Left colon (tissue), 2 donors: ENCODE data around the gene CTSL. TPM values are rescaled to one million over a fixed set of nuclear protein-coding genes. Genes with fewer than 3 reads are reported as not detected.
"Not testable (repeated sequence)": the region's sequence is repeated elsewhere in the genome, so short reads cannot be mapped to it uniquely, and the experiment has no call there.

ENCODE experiments used
- ATAC-seq: fragments of 200-7000 bp; cut with Tn5 transposase; one replicate; pipeline ENCODE4 v1.9.1; 2020; ENCODE audit warnings: mild to moderate bottlenecking, moderate library complexity
- DNase-seq, 2 donors: peaks; one replicate each; pipeline ENCODE4 v3.0.0-alpha.2; 2020
- intact Hi-C, 2 donors: fragments of 100-400 bp; cut with DNase I in 1 of 2; cut with micrococcal nuclease in 1 of 2; formaldehyde crosslinking; loops; one replicate each; pipeline versions ENCODE4 v1.11.2 to v1.14.0; 2022; cut with DNase I, micrococcal nuclease
- total RNA-seq, 2 donors: library from RNA; stranded (reverse); fragmentation: NEBNext Ultra II Directional; extraction: Animal tissue kit (Norgen Biotek cat#: 25700); gene quantifications; one replicate each; pipeline ENCODE4 v1.2.1, GENCODE V29; 2021
- donor health status: DM: no; HTN: no; CAD: no.
- donor health status: DM: yes; HTN: yes; CAD: no.

The CTSL gene
- total RNA-seq, 2 donors from 2014 or later = 55.4 to 69.5 TPM

DNA sequence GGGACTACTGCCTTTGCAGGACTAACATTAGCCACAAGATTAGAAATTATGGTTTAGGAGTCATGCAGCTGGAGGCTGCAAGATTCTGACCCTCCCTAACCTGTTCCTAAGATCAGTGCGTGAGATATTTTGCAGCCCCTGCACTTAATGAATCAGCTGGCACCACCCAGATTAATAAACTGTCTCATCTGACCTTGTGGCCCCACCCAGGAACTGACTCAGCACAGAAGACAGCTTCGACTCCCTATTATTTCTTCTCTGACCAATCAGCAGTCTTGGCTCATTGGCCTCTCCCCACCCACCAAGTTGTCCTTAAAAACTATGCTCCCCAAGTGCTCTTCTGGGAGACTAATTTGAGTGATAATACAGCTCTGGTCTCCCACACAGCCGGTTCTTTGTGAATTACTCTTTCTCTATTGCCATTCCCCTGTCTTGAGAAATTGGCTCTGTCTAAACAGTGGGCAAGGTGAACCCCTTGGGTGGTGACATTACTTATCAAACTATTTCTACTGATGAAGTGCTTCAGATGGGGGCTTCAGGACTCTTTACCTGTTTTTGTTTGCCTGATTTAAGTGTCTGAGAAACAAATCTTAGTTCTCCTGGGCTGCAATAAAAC, 17.0 kb downstream of the CTSL start:
- ATAC-seq = no peak
- DNase-seq = no peak
- intact Hi-C loops = no loop called here

- ATAC-seq, DNase-seq, intact Hi-C loops: not testable (repeated sequence)
These were observed 18.3 kb downstream of the CTSL start for GRCh38 chr9:87744247-87744646.

DNA sequence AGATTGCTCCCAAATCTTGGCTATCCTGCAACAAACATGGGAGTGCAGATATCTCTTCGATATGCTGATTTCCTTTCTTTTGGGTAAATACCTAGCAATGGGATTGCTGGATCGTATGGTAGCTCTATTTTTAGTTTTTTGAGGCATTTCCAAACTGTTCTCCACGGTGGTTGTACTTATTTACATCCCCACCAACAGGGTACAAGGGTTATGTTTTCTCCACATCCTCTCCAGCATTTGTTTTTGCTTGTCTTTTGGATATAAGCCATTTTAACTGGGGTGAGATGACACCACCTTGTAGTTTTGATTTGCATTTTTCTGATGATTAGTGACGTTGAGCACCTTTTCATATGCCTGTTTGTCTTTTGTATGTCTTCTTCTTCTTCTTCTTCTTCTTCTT, 20.3 kb downstream of the CTSL start:
- no peak for ATAC-seq
- intact Hi-C loops = no loop called here
- DNase-seq = no peak

DNA sequence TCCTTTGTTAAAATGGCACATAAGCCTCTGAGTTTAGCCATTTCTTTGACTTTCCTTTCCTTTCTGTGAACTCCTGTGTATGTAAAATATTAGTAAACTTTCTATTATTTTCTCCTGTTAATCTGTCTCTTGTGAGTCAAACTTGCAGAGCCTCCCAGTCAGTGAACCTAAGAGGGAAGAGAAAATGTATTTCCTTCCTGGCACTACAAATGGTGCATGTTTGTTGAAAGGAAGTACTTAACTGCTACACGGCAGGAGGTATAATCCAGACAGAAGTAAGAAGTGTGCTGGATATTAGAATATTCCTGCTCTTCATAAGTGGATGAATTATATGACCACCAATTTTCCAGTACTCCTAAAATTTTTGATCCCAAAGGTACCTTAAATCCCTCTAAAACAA, 23.0 kb downstream of the CTSL start:
- DNase-seq (no peak), ATAC-seq (no peak)
- intact Hi-C loops = no loop called here

- intact Hi-C loops = no loop called here
- no peak for ATAC-seq
- DNase-seq = no peak
These were observed 23.6 kb downstream of the CTSL start for GRCh38 chr9:87749335-87750035.

DNA sequence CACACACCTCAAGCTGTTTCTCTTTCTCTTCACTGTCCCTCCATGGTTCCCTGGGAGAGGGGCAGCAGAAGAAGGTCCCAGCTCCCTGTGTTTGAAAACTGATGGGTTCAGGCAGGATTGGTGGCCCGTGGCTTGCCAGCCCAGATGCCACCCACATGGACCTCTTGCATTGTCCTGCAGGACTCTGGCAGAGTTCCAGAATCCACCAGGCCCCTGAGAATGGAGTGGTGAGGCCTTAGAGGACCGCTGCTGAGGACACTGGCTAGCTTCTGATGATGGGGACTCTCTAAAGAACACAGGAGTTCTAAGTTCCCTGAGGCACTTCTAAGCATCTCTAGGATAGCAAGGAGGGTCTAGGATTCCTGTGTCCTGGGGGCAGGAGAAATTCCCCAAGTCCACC, 24.8 kb downstream of the CTSL start:
- intact Hi-C loops = no loop called here
- no peak for ATAC-seq
- no peak for DNase-seq

DNA sequence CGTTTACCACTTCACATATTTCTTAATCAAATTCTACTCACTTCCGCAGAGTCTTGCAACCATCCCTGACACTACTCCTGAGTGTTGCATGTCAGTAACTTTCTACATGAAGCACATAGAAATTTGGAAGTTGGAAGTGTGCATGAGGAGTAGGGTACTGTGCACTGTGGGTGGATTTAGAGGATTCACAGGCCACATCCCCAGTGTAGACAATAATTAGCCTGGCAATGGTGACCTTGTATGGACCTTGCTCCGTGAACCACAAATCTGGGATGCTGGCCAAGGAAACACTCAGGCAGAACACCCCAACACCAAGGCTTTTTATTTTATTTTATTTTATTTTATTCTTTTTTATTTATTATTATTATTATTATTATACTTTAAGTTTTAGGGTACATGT, 25.5 kb downstream of the CTSL start:
- no peak for DNase-seq
- intact Hi-C loops = no loop called here
- ATAC-seq = no peak

- ATAC-seq = no peak
- intact Hi-C loops = no loop called here
- no peak for DNase-seq
These were observed 25.9 kb downstream of the CTSL start for GRCh38 chr9:87751868-87752267.

GRCh38 chr9:87753313-87753712, 27.4 kb downstream of the CTSL start:
- intact Hi-C loops = no loop called here
- ATAC-seq (no peak), DNase-seq (no peak)

DNA sequence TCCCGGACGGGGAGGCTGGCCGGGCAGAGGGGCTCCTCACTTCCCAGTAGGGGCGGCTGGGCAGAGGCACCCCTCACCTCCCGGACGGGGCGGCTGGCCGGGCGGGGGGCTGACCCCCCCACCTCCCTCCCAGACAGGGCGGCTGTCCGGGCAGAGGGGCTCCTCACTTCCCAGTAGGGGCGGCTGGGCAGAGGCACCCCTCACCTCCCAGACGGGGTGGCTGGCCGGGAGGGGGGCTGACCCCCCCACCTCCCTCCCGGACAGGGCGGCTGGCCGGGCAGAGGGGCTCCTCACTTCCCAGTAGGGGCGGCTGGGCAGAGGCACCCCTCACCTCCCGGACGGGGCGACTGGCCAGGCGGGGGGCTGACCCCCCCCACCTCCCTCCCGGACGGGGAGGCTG, 32.4 kb downstream of the CTSL start:
- DNase-seq, intact Hi-C loops, ATAC-seq: not testable (repeated sequence)

- intact Hi-C loops, ATAC-seq, DNase-seq: not testable (repeated sequence)
These were observed 34.1 kb downstream of the CTSL start for GRCh38 chr9:87759980-87760379.

GRCh38 chr9:87760529-87760928, 34.6 kb downstream of the CTSL start:
- no peak for DNase-seq
- intact Hi-C loops = no loop called here
- no peak for ATAC-seq

DNA sequence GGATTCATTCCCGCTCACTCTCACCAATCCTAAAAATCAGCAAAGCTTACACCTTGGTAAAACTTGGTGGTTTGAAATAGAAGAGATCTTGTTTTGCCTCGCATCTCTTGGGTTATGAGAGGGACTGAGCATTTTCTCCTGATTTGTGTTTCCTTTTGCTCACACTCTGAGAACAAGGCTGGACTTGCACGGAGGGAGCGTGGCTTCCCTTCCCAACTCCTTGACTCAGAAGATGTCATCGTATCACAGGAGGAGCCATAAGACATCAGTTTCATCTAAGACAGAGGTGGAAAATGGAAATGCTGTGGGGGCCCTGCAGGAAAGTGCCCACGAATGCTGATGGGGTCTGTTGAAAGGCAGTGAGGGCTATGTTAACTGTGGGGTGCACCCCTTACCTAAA, 37.4 kb downstream of the CTSL start:
- DNase-seq = no peak
- no peak for ATAC-seq
- intact Hi-C loops = no loop called here

DNA sequence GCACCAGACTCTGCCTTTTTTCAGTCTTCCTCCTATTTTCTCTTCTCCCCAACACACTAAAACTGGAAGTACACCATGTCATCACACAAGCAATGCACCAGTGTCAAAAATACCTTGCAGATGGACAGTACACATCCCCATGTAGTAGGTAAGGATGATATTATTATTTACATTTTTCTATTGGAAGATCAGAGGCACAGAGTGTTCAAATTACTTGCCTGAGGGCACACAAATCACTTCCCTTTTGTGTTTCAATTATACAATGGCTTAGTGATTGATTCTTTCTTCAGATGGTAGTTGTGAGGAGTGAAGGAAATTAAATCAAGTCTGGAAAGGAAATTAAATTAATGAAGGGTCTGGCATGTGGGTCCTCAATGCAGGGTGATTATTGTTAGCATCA, 39.6 kb downstream of the CTSL start:
- intact Hi-C loops = no loop called here
- DNase-seq (no peak), ATAC-seq (no peak)

DNA sequence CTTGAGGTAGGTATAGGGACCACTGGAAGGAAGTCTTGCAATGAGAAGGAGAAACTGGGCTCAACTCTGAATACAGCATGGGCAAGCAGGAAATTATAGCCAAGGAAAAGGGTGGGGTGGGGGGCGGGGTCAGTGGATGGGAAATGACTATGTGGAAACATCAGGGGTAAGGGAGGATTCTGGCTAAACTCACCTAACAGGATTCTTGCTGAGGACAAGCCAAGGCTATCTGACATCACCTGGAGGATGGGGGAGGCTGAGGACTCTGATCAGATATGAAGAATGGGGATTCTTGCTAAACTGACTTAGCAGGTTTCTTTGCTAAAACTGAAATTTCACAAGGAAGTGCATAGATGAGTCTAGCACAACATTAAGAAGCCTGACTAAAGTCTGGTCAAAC, 40.8 kb downstream of the CTSL start:
- no peak for DNase-seq
- intact Hi-C loops = no loop called here
- ATAC-seq = no peak

DNA sequence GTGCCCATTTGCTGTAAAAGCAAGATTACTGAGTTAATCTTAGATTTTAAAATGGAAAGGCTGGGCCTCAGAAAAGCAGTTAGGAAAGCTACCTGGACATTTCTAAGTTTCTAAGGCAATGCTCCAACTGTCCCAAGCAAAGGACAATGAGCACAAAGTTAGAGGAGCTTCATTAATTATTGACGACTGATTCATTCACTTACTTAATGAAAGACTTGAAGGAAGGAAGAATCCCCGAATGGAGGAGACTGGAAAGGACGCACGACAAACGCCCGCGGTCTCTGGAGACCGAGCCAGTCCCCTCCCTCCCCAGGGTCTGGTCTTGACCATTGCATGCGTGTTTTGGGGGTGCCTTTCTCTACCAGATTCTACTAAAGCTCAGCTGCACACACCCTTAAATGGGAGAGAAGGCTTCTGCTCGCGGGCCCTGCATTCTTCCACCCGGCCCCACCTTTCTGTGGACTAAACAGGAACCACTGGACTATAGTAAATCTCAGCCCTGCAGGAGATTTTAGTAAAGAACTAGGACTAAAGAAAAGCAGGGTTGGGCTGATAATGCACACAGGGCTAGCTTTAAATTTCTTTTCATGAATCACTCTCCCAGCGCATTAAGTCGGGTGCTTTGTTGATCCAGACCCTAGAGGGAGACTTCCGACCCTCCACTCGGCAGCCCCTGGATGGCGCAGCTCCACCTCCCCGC, 44.8 kb downstream of the CTSL start:
- intact Hi-C loops = no loop called here
- ATAC-seq (no peak), DNase-seq (no peak)

DNA sequence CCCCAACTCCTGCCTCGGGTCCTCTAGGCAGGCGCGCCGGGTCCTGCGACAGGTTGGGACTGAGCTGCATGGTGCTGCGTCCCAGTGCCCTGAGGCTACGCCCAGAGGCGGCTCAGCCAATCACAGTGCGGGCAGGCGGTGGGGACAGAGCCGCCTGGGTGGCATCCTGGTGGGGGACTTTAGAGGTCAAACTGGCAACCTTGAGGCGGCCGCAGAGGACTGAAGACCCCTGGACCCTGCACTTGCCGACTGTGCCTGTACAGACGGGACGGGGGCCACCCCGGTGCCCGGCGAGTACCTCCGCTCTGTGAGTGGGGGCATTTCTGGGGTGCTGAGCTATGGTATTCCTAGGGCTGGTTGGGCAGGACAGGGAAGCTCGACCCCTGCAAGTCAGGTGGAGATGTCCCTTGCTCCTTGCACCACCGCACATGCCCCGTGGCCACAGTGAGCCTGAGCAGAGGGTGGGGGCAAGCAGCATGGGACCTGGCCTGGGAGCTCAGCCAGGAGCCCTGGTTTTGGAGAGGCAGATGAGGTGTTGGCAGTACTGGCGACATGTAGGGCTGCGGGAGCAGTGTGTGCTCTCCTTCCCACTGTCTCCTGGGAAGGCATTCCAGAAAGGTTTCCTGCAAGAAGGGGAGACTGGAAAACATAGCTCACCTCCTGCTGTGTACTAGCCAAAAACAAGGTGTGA, 45.5 kb downstream of the CTSL start:
- ATAC-seq (no peak), DNase-seq (no peak)
- intact Hi-C loops = no loop called here

DNA sequence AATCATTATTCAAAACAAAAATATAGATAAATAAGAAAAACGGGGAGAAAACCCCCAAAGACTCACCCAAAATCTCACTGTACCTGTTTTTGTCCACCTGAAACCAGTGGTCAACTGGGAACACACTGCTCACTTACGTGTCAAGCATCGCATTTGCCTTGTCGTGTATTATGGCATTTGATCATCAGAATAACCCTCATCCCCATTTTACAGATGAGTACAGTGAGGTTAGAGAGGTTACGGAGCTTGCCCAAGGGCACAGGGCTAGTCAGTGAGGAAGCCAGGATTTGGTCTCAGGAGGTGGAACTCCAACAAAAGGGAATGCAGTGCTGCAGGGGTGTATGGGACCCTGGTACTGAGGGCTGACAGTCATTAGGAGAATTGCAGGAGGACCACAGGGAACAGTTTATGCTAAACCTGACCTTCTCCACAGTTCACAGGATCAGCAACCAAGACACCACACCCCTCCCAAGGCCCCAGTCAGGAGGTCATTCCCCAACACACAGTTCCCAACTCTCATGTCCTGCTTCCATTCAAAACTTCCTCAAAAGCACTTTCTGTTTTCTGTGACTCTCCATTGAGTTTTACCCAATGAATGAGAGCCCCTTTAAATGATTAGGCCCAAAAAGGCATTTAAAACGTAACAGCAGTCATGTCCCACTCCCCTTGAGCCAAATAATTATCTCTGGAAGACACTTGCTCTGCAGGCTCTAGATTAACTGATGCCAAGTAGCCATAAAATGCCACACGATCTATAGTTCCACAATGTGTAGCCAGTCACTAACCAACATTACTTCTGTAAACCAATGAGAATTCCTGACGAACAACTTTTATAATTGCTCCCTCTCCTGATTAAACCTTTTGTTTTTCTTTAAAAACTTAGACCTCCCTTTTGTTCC, 50.8 kb downstream of the CTSL start:
- DNase-seq (no peak), ATAC-seq (no peak)

DNA sequence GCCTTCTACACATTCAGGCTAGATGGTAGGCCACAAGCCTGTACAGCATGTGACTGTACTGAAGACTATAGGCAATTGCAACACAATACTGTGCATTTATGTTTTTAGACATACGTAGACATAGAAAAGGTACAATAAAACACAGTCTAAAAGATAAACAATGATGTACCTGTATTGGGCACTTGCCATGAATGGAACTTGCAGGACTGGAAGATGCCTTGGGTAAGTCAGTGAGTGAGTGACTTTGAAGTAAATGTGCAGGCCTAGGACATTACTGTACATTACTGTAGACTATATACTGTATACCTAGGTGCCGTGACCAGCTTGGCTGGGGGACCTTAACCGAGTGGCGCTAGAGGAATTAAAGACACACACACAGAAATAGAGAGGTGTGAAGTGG, 53.1 kb downstream of the CTSL start:
- ATAC-seq = no peak
- no peak for DNase-seq
- intact Hi-C loops = no loop called here

More for the DNA sequence above, 50.8 kb downstream of the CTSL start:
- intact Hi-C loops = no loop called here
